Effector memory CD4-positive, alpha-beta T cell (primary cell): ENCODE measurements around the gene TANK.
"Not testable (repeated sequence)": the region's sequence is repeated elsewhere in the genome, so short reads cannot be mapped to it uniquely, and the experiment has no call there.

Experiments used
- DNase-seq, 3 donors: peaks; one replicate each; pipeline ENCODE4 v3.0.0-alpha.2; 2020
- H3K27ac ChIP-seq: 2 replicates; pipeline ENCODE4 v1.7.0; 2013; ENCODE audit warnings: mild to moderate bottlenecking, low read length, moderate library complexity; ENCODE audit not compliant: insufficient read depth, poor library complexity, severe bottlenecking
- H3K27me3 ChIP-seq: replicated peaks from 2 replicates; pipeline ENCODE4 v1.7.0; 2013; ENCODE audit warnings: mild to moderate bottlenecking, low read length; ENCODE audit not compliant: insufficient read depth, control insufficient read depth, poor library complexity, severe bottlenecking
- H3K36me3 ChIP-seq: 2 replicates; pipeline ENCODE4 v1.7.0; 2013; ENCODE audit warnings: mild to moderate bottlenecking, low read length, moderate library complexity; ENCODE audit not compliant: control insufficient read depth, insufficient read depth
- H3K4me1 ChIP-seq: 2 replicates; pipeline ENCODE4 v1.7.0; 2013; ENCODE audit warnings: low read length, mild to moderate bottlenecking; ENCODE audit not compliant: control insufficient read depth, insufficient read depth, poor library complexity, severe bottlenecking
- H3K4me3 ChIP-seq: 2 replicates; pipeline ENCODE4 v1.7.0; 2013; ENCODE audit warnings: low read length, low read depth, mild to moderate bottlenecking; ENCODE audit not compliant: insufficient read depth, poor library complexity, severe bottlenecking
- H3K9me3 ChIP-seq: 2 replicates; pipeline ENCODE4 v1.7.0; 2013; ENCODE audit warnings: mild to moderate bottlenecking, low read length, moderate library complexity; ENCODE audit not compliant: control insufficient read depth

Gene TANK

GRCh38 chr2:161132384-161132783, 27.8 kb upstream of the TANK start:
- not testable (repeated sequence) for H3K27ac ChIP-seq, H3K9me3 ChIP-seq, H3K36me3 ChIP-seq, H3K4me3 ChIP-seq, H3K4me1 ChIP-seq, DNase-seq, H3K27me3 ChIP-seq

DNA sequence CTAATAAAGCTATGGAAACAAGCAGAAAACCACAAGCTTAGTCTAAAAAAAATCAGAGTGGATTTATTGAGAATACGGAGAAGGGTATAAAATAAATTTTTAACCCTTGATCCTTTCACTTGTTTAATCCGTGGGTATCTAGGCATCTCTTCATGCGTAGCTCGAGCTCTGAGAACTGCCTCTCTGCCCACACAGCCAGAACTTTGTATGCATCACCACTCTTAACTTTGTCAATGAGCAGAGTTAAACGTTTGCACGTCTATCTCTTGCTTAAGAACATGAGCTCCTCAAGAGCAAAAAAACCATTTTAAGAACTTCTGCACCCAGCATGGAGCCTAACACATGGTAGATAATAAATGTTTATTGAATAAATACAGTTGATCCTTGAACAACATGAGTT, 26.9 kb upstream of the TANK start:
- Histone ChIP-seq H3K36me3 (no peaks in the 10 kb centered on the region), H3K27ac (no peak overlapping the region), H3K9me3 (no peaks in the 10 kb centered on the region), H3K27me3 (no peaks in the 10 kb centered on the region), H3K4me1 (peaks cover 7% of the 10 kb centered on the region), H3K4me3 (no peak overlapping the region)
- DNase-seq, result no peak

- Histone ChIP-seq H3K27me3 (no peaks in the 10 kb centered on the region), H3K9me3 (no peaks in the 10 kb centered on the region), H3K4me3 (no peak overlapping the region), H3K36me3 (no peaks in the 10 kb centered on the region), H3K4me1 (peaks cover 10% of the 10 kb centered on the region), H3K27ac (no peak overlapping the region)
- no peak for DNase-seq
Measured at GRCh38 chr2:161134547-161135518, 25.4 kb upstream of the TANK start.

DNA sequence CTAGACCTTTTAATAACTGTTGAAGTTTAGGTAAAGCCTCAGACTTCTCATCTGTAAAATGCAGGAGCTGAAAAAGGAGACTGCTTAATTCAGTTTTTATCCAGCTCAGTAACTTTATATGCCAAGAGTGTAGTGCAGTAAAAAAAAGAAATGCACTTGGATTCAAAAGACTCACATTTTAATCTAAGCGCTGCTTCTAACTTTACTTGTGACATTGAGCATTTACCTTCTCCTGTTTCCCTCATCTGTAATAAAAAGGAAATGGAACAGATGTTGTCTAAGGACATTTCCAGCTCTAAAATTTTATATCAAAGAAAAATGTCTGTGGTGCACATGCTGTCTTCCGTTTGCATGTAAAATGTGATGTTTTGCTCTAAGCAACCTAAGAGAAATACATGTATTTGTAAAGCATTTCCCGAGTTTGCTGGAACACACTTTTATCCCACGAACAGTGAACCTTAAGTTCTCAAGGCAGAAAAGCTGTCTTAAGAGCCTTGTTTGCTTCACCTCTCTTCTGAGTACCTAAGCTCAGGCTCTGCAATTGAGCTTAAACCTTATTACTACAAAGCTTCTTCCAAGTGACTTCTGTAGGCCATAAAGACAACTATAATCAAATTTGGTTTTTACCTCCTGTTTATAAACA, 24.2 kb upstream of the TANK start:
- Histone ChIP-seq H3K4me3 (peak overlapping the region; percentile 51), H3K9me3 (no peaks in the 10 kb centered on the region), H3K36me3 (no peaks in the 10 kb centered on the region), H3K27ac (peak overlapping the region; percentile 96), H3K27me3 (no peaks in the 10 kb centered on the region), H3K4me1 (peaks cover 15% of the 10 kb centered on the region)
- no peak for DNase-seq

DNA sequence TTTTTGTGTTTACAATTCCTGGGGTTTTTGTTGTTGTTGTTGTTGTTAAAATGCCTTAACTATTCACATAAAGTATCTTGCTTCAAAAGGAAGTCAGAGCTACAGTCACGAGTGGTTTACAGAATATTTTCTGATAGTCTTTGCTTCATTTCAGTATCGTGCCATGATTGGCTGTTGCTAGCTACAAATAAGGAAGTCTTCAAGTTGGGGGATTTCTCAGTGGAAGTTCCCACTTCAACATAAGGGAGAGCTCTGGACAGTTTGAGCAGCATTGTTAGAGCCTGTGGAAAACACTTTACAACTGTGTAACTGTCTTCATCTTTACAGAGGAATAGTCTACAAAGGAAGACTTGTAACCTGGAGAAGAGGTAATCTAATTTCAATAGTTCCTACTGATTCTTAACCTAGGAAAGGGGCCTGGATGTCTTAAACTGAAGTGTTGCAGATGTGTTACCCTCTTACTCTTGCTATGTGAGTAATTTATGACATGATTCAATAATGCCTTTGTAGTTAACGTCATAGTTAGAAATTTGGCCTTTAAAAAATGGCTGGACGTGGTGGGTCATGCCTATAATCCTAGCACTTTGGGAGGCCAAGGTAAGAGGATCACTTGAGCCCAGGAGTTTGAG, 23.4 kb upstream of the TANK start:
- Histone ChIP-seq H3K4me1 (peaks cover 15% of the 10 kb centered on the region), H3K9me3 (no peaks in the 10 kb centered on the region), H3K4me3 (peak overlapping the region; percentile 51), H3K36me3 (no peaks in the 10 kb centered on the region), H3K27me3 (no peaks in the 10 kb centered on the region), H3K27ac (peak overlapping the region; percentile 96)
- peak; percentile 29 to 50 (median 36) for DNase-seq

- H3K9me3 ChIP-seq, result no peaks in the 10 kb centered on the region
- peak in 2 of 3 donors; percentile 7 to 13 for DNase-seq
- peaks cover 15% of the 10 kb centered on the region for H3K4me1 ChIP-seq
- H3K27ac ChIP-seq, result peak overlapping the region; percentile 96
- H3K36me3 ChIP-seq, result no peaks in the 10 kb centered on the region
- no peaks in the 10 kb centered on the region for H3K27me3 ChIP-seq
- peak overlapping the region; percentile 51 for H3K4me3 ChIP-seq
Measured at GRCh38 chr2:161138429-161138828, 21.8 kb upstream of the TANK start.

GRCh38 chr2:161139098-161139987, 20.9 kb upstream of the TANK start:
- H3K4me3 ChIP-seq, result peak overlapping the region; percentile 51
- no peaks in the 10 kb centered on the region for H3K27me3 ChIP-seq
- DNase-seq, result no peak
- no peaks in the 10 kb centered on the region for H3K9me3 ChIP-seq
- H3K36me3 ChIP-seq, result no peaks in the 10 kb centered on the region
- peaks cover 15% of the 10 kb centered on the region for H3K4me1 ChIP-seq
- H3K27ac ChIP-seq, result peak overlapping the region; percentile 96

- Histone ChIP-seq H3K4me1 (peaks cover 11% of the 10 kb centered on the region), H3K27ac (no peak overlapping the region), H3K36me3 (no peaks in the 10 kb centered on the region), H3K9me3 (no peaks in the 10 kb centered on the region), H3K4me3 (no peak overlapping the region), H3K27me3 (no peaks in the 10 kb centered on the region)
- no peak for DNase-seq
Measured at GRCh38 chr2:161141033-161141432, 19.2 kb upstream of the TANK start.

DNA sequence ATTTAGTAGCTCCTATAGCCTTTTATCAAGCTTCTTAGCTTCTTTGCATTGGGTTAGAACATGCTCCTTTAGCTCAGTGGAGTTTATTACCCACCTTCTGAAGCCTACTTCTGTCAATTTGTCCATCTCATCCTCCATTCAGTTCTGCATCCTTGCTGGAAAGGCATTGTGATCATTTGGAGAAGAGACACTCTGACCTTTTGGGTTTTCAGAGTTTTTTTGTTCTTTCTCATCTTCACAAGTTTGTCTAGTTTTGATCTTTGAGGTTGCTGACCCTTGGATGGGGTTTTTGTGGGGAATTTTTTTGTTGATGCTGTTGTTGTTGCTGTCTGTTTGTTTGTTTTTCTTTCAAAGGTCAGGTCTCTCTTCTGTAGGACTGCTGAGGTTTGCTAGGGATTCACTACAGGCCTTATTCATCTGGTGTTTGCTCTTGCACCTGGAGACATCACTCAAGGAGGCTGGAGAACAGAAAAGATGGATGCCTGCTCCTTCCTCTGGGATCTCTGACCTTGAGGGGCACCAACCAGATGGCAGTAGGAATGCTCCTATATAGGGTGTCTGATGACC, 13.9 kb upstream of the TANK start:
- Histone ChIP-seq H3K4me1 (no peaks in the 10 kb centered on the region), H3K27me3 (no peaks in the 10 kb centered on the region), H3K36me3 (no peaks in the 10 kb centered on the region), H3K9me3 (no peaks in the 10 kb centered on the region), H3K4me3 (no peak overlapping the region), H3K27ac (no peak overlapping the region)
- DNase-seq, result no peak
